ENCODE measurements around the gene KLHL4.

The KLHL4 gene

DNA sequence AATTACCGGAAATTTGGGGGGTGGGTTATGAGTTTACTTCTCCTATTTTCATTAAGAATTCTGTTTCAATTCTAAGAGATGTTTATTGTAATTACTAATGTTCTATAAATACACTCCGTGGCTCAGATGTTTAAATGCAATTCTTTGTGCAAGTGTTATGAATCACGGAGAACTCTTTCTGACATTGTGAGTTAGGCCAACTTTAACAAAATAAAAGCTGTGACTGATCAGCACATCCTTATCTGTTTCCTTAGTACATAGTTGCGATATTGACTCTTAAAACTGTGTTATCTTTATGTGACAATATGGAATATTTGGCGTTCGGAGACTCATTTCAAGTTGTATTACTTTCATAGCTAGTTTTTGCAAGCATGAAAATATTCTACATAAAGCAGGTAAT is 902 bp downstream of the KLHL4 start:
- DNase-seq (ENCODE audit: low spot score), result no peak
- TF ChIP-seq, protein P1, sequence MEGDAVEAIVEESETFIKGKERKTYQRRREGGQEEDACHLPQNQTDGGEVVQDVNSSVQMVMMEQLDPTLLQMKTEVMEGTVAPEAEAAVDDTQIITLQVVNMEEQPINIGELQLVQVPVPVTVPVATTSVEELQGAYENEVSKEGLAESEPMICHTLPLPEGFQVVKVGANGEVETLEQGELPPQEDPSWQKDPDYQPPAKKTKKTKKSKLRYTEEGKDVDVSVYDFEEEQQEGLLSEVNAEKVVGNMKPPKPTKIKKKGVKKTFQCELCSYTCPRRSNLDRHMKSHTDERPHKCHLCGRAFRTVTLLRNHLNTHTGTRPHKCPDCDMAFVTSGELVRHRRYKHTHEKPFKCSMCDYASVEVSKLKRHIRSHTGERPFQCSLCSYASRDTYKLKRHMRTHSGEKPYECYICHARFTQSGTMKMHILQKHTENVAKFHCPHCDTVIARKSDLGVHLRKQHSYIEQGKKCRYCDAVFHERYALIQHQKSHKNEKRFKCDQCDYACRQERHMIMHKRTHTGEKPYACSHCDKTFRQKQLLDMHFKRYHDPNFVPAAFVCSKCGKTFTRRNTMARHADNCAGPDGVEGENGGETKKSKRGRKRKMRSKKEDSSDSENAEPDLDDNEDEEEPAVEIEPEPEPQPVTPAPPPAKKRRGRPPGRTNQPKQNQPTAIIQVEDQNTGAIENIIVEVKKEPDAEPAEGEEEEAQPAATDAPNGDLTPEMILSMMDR (IDR thresholded peaks at IDR 0.05; ENCODE audit: extremely low read depth, insufficient read depth, missing control alignments), result no peak
- in situ Hi-C loops (cut with MboI; ENCODE audit: low pct_unique_long_range_greater_than_20kb, low sequenced_read_pairs, unreplicated experiment), result no loop called here

- no peak for DNase-seq (ENCODE audit: low spot score)
- in situ Hi-C loops (cut with MboI; ENCODE audit: low pct_unique_long_range_greater_than_20kb, low sequenced_read_pairs, unreplicated experiment), result no loop called here
- TF ChIP-seq, protein P1 (IDR thresholded peaks at IDR 0.05; ENCODE audit: extremely low read depth, insufficient read depth, missing control alignments), result no peak
Measured at GRCh38 chrX:87525771-87526229, 8.2 kb downstream of the KLHL4 start.

DNA sequence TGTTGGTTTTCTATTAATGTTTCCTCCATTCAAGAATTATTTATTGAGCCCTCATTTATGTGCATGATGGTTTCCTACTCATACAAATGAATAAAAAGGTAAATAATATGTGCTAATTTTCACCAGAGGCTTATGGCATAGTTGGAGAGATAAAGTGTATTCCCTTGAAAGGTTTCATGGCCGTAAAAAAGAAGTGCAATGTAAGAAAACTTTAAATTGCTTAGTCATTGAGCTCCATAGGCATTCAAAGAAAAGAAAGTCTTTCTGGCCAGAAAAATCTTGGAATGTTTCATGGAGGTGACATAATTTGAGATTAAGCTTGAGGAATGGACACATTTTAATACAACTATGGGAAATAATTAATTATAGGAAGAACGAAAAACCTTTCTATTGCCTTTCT is 8.7 kb downstream of the KLHL4 start:
- TF ChIP-seq, protein P1 (IDR thresholded peaks at IDR 0.05; ENCODE audit: extremely low read depth, insufficient read depth, missing control alignments), result no peak
- in situ Hi-C loops (cut with MboI; ENCODE audit: low pct_unique_long_range_greater_than_20kb, low sequenced_read_pairs, unreplicated experiment), result no loop called here
- DNase-seq (ENCODE audit: low spot score), result no peak

DNA sequence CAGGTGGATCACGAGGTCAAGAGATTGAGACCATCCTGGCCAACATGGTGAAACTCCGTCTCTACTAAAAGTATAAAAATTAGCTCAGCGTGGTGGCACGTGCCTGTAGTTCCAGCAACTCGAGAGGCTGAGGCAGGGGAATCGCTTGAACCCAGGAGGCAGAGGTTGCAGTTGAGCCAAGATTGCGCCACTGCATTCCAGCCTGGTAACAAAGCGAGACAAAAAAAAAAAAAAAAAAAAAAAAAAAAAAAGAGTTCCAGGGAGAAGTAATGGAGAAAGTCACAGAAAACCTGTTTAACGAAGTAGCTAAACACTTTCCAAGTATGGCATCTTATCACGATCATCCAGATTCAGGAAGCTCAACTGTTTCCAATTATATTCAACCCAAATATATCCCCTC is 10.9 kb downstream of the KLHL4 start:
- in situ Hi-C loops (cut with MboI; ENCODE audit: low pct_unique_long_range_greater_than_20kb, low sequenced_read_pairs, unreplicated experiment), result no loop called here
- no peak for DNase-seq (ENCODE audit: low spot score)
- TF ChIP-seq, protein P1 (IDR thresholded peaks at IDR 0.05; ENCODE audit: extremely low read depth, insufficient read depth, missing control alignments), result no peak

DNA sequence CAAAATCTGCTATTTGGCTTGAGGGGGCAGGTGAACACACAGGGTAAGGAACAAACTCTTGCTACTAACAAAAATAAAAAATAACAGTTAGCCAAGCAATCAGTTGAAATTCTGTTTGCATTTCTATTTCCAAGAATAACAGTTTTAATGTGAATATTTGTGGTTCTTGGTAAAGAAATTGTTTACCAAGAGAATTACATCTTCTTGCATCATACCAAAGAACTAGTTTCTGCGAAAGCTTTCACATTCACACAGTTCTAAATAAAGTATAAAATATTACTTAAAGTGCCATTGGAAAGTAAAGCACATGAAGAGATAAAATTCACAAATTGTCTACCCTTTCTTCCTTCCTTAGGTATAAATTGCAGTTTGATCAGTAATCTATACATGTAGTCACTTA is 54.4 kb downstream of the KLHL4 start:
- DNase-seq (ENCODE audit: low spot score), result no peak
- TF ChIP-seq, protein P1 (IDR thresholded peaks at IDR 0.05; ENCODE audit: extremely low read depth, insufficient read depth, missing control alignments), result no peak
- in situ Hi-C loops (cut with MboI; ENCODE audit: low pct_unique_long_range_greater_than_20kb, low sequenced_read_pairs, unreplicated experiment), result no loop called here

DNA sequence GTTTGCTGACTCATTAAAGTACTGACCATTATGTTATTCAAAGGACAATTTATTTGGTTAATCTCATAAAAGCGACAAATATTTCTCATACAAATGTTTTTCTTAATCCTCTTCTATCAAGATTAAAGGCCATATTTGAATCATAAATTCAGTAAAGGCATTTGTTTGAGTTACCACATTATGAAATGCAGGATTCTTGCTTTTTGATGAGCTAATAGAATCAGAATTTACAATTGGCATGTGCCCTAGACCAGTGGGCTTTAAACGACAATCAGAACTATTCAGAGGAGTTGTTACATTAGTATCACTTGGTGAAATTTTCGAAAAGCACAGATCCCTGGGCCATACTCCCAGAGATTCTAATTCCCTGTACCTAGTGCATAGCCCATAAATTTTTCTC is 55.3 kb downstream of the KLHL4 start:
- in situ Hi-C loops (cut with MboI; ENCODE audit: low pct_unique_long_range_greater_than_20kb, low sequenced_read_pairs, unreplicated experiment), result no loop called here
- DNase-seq (ENCODE audit: low spot score), result no peak
- TF ChIP-seq, protein P1 (IDR thresholded peaks at IDR 0.05; ENCODE audit: extremely low read depth, insufficient read depth, missing control alignments), result no peak

DNA sequence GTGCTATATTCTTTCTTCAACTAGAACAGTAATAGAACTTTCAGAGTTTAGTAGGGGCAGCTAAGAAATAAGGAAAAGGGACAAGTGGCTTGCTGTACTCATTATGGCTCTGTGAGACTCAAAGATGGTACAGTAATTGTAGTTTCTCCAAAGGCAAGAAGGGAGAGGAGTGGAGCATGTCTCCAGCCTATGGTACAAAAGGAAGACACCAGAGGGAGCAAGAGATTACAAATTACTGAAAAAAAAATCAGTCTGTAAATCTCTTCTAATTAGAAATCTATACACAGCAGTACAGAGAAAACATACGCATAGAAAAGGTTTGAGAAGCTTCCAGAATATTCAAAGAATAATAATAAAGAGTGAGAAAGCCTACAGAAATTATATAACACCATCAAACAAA is 61.4 kb downstream of the KLHL4 start:
- in situ Hi-C loops (cut with MboI; ENCODE audit: low pct_unique_long_range_greater_than_20kb, low sequenced_read_pairs, unreplicated experiment), result no loop called here
- TF ChIP-seq, protein P1 (IDR thresholded peaks at IDR 0.05; ENCODE audit: extremely low read depth, insufficient read depth, missing control alignments), result no peak
- DNase-seq (ENCODE audit: low spot score), result no peak
